ENCODE measurements around the gene ADAT2.

DNA sequence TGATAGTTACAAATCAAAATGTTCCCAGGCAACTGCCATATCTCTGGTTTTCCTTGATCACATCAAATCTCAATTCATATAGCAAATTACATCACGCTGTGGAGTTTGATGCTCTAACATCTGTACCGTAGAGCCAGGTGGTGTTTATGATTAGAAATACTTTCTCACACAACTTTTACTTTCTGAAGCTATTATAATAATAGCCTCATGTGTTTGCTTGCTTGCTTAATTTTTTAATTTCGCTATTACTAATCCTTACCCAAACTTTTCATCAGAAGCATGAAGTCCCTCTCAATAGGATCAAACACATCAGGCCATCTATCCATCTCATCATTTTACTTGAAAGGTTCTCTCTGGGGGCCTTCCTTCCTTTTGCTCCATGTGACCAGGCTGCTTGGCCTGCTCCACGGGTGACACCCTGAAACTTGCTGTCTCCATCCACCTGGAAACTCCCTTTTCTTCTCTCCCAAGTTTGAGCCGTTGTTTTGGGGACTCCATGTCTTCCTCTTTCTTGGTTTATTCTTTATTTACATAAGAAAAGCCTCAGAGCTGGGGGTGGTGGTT is 75.4 kb downstream of the ADAT2 start:
- TF ChIP-seq, protein P1, sequence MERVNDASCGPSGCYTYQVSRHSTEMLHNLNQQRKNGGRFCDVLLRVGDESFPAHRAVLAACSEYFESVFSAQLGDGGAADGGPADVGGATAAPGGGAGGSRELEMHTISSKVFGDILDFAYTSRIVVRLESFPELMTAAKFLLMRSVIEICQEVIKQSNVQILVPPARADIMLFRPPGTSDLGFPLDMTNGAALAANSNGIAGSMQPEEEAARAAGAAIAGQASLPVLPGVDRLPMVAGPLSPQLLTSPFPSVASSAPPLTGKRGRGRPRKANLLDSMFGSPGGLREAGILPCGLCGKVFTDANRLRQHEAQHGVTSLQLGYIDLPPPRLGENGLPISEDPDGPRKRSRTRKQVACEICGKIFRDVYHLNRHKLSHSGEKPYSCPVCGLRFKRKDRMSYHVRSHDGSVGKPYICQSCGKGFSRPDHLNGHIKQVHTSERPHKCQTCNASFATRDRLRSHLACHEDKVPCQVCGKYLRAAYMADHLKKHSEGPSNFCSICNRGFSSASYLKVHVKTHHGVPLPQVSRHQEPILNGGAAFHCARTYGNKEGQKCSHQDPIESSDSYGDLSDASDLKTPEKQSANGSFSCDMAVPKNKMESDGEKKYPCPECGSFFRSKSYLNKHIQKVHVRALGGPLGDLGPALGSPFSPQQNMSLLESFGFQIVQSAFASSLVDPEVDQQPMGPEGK (CRISPR knock-in tag; IDR thresholded peaks at IDR 0.05; ENCODE audit: borderline replicate concordance) = no peak
- TF ChIP-seq PPARA (CRISPR knock-in tag; IDR thresholded peaks at IDR 0.05; ENCODE audit: borderline replicate concordance) = no peak
- no peak for TF ChIP-seq ISL1 (CRISPR knock-in tag; IDR thresholded peaks at IDR 0.05)
- no peak for TF ChIP-seq SNAI2 (CRISPR knock-in tag; IDR thresholded peaks at IDR 0.05)
- no peak for TF ChIP-seq ZC3H10 (CRISPR knock-in tag; IDR thresholded peaks at IDR 0.05)
- no peak for TF ChIP-seq ZNF70 (CRISPR knock-in tag; IDR thresholded peaks at IDR 0.05)
- TF ChIP-seq ZNF8 (CRISPR knock-in tag; IDR thresholded peaks at IDR 0.05) = no peak
- no peak for TF ChIP-seq ARNTL (CRISPR knock-in tag; IDR thresholded peaks at IDR 0.05; ENCODE audit: borderline replicate concordance, low read depth)
- TF ChIP-seq, protein P2, sequence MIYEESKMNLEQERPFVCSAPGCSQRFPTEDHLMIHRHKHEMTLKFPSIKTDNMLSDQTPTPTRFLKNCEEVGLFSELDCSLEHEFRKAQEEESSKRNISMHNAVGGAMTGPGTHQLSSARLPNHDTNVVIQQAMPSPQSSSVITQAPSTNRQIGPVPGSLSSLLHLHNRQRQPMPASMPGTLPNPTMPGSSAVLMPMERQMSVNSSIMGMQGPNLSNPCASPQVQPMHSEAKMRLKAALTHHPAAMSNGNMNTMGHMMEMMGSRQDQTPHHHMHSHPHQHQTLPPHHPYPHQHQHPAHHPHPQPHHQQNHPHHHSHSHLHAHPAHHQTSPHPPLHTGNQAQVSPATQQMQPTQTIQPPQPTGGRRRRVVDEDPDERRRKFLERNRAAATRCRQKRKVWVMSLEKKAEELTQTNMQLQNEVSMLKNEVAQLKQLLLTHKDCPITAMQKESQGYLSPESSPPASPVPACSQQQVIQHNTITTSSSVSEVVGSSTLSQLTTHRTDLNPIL (CRISPR knock-in tag; IDR thresholded peaks at IDR 0.05; ENCODE audit: low read depth) = no peak
- no peak for TF ChIP-seq ZFP30 (CRISPR knock-in tag; IDR thresholded peaks at IDR 0.05)
- TF ChIP-seq, protein P3, sequence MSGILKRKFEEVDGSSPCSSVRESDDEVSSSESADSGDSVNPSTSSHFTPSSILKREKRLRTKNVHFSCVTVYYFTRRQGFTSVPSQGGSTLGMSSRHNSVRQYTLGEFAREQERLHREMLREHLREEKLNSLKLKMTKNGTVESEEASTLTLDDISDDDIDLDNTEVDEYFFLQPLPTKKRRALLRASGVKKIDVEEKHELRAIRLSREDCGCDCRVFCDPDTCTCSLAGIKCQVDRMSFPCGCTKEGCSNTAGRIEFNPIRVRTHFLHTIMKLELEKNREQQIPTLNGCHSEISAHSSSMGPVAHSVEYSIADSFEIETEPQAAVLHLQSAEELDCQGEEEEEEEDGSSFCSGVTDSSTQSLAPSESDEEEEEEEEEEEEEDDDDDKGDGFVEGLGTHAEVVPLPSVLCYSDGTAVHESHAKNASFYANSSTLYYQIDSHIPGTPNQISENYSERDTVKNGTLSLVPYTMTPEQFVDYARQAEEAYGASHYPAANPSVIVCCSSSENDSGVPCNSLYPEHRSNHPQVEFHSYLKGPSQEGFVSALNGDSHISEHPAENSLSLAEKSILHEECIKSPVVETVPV (CRISPR knock-in tag; IDR thresholded peaks at IDR 0.05) = no peak
- TF ChIP-seq ESRRG (CRISPR knock-in tag; IDR thresholded peaks at IDR 0.05) = no peak
- no peak for TF ChIP-seq RARB (CRISPR knock-in tag; IDR thresholded peaks at IDR 0.05)
- TF ChIP-seq TOX (CRISPR knock-in tag; IDR thresholded peaks at IDR 0.05; ENCODE audit: borderline replicate concordance) = no peak
